HG02852 (cell line): Measurements from ENCODE around the gene GRAMD4.
"Not testable (repeated sequence)": the region's sequence is repeated elsewhere in the genome, so short reads cannot be mapped to it uniquely, and the experiment has no call there.

ENCODE experiments used
- ATAC-seq: cut with Tn5 transposase; IDR thresholded peaks from one replicate; pipeline ENCODE4 v1.9.1; 2021; ENCODE audit warnings: mild to moderate bottlenecking, moderate library complexity; ENCODE audit not compliant: unreplicated experiment

Gene GRAMD4

DNA sequence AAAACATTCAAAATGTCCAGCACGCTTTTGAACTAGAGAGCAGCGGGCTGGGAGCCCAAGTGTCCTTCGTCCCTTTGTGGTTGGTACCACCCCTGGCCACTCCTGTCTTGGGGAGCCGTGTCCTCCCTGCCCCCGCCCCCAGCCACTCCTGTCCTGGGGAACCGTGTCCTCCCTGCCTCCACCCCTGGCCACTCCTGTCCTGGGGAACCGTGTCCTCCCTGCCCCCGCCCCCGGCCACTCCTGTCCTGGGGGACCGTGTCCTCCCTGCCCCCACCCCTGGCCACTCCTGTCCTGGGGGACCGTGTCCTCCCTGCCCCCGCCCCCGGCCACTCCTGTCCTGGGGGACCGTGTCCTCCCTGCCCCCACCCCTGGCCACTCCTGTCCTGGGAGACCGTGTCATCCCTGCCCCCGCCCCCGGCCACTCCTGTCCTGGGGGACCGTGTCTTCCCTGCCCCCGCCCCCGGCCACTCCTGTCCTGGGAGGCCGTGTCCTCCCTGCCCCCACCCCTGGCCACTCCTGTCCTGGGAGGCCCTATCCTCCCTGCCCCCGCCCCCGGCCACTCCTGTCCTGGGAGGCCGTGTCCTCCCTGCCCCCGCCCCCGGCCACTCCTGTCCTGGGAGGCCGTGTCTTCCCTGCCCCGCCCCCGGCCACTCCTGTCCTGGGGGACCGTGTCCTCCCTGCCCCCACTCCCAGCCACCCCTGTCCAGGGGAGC is 14.9 kb downstream of the GRAMD4 start:
- not testable (repeated sequence) for ATAC-seq

DNA sequence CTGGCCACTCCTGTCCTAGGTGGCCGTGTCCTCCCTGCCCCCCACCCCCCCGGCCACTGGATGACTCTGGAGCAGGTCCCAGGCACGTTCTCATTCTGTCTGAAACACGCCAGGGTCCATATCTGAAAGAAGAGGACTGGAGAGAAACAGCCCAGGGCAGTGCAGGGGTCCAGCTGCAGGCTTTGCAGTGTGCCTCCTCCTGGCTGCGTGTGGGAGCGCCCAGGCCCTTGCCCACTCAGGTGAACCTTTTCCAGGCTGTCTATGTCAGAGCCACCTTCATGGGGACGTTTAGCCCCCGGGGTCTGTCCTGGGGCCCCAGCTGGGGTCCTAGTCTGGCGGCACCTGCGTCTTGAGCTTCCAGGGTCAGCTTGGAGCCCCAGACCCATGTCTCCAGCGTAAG is 15.6 kb downstream of the GRAMD4 start:
- ATAC-seq = no peak

DNA sequence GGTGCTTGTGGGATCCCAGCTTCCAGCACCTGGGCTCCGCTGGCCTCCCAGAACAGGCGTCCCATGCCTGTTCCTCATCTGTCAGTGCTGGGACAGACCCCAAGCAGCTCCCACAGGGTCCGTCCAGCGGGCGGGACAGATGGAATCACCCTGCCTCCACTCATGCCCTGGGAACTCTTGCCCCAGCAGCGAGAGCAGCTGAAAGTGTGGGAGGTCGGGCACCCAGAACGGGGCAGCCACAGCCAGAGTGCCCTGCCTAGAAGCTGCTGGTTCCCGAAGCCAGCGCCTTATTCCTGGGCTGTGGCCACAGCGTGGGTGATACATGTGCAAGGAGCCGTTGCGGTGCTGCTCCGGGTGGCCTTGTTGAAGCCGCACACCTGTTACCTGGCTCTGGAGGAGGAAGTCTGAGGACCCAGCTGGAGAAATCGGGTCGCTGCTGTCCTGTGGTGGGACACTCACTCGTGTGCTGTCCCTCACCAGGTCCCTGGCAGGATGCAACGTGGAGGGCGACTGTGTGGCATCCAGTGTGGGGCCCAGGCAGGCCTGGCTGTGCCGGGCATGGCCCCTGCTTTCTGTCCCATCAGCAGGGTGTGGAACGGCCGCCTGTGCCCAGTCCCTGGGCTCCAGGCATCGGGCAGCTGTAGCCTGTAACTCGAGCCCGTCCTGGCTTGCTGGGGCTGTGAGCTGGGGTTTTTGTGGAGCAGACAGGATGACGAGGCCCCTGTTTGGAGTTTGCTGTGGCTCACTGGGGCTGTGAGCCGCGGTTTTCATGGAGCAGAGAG is 16.2 kb downstream of the GRAMD4 start:
- ATAC-seq = no peak

DNA sequence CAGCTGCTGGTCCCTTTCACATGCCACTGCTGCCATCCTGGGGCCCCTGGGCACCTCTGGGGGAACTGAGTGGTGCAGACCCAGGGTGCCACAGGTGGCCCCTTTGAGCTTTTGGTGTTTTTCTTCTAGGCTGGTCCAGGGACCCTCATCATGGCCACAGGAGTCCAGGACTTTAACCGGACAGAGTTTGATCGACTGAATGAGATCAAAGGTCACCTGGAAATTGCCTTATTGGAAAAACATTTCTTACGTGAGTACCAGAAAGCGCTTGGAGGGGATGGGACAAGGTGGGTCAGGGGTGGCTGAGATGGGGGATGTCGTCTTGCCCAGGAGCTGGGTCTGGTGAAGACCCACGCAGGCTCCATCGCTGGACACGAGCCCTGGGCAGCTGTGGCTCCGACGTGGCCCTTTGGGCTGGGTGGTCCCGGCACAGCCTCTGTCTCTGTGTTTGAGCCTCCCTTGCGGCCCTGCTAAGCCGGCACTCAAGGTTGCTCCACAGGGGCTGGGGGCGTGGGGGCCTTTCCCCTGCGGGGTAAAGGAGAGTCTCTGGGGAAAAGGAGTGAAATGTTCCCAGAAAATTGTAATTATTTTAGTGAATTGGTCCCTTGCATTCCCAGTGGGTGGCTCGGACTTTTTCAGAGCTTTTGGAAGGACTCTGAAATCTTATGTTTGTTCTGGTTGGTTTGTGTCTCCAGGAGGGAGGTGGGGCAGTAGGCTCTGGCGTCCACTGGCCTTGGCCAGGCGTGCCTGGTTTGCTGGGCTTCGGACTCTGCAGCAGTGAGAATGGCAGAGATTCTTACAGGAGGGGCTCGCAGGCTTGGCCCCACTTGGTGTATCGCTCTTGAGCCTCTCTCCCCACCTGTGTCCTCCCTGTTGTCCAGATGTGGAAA is 17.8 kb downstream of the GRAMD4 start:
- no peak for ATAC-seq

DNA sequence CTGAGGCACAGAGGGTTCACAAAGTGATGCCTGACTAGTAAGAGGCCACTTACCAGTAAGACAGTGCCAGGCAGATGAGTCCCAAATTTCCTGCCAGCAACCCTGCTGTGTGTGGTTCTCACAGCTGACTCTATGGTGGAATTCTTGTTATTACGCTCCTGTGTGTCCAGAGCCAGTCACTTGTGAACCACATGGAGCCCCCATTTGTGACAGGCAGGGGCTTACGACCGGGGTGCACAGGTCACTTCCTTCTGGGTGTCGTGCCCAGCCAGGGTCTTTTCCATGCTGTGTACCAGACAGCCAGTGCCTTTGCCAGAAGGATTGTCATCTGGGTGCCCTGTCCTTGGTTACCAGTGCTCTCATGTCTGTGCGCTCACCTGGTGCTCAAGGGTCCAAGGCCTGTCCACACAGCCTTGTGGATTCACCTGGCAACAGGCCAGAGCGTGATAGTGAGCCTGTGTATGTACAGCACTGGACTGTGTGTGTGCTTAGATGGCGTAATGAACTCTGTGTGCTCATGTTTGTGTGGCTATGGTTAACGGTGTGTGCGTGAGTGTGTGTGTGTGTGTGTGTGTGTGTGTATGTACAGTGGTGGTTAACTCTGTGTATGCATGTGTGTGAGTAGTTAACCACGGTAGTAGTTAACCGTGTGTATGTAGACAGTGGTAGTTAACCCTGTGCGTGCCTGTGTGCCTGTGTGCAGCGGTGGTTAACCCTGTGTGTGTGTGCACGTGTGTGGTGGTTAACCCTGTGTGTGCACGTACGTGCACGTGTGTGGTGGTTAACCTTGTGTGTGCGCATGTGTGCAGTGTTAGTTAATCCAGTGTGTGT is 18.6 kb downstream of the GRAMD4 start:
- ATAC-seq = no peak

DNA sequence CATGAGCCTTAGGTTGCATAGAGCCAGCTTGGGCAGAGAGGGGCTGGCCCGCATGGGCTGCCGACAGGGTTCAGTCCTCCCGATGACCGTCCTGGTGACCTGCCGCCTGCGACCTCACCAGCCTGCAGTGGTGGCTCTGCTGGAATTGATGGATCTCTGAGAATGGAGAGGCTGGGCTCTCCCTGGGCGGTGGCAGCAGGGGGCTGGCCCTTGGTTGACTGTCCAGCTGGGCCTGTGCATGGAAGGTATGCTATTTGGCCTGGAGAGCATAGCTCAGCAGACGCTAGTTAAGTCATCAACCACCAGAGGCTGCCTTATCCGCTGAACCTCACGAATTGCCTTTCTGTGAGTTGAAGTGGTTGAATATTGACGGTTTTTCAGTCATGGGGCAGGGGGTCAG is 19.7 kb downstream of the GRAMD4 start:
- ATAC-seq = no peak

DNA sequence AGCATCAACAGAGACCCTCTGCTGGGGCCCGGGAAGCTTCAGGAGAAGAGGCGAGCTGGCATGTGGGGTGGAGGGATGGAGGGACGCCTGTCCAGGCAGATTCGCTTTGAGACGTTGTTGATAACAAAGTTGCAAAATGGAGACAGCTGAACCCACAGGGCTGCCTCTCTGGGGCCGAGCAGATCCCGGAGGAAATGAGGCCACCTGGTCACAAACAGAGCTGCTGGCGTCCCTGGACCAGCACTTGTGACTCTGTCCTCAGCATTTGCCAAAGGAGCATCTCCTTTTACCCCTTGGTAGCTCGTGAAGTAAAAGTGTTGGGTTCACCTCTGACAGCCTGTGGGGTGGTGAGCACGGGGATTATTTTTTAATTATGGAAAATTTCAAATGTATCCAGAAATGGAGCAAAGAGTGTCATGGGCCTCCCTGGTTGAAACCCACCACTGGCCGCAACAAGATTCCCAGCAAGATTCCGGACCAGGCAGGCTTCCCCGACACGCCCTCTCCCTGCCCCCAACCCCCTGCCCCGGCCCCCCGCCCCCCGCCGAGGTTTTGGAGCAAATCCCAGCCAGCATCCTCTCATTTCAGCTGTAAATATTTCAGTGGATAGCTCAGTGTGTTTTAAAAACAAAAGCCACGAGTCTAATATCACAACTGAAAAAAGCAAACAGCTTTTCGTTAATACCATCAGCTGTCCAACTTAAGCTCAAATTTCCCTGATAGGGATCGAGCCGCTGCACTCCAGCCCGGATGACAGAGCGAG is 20.3 kb downstream of the GRAMD4 start:
- no peak for ATAC-seq

DNA sequence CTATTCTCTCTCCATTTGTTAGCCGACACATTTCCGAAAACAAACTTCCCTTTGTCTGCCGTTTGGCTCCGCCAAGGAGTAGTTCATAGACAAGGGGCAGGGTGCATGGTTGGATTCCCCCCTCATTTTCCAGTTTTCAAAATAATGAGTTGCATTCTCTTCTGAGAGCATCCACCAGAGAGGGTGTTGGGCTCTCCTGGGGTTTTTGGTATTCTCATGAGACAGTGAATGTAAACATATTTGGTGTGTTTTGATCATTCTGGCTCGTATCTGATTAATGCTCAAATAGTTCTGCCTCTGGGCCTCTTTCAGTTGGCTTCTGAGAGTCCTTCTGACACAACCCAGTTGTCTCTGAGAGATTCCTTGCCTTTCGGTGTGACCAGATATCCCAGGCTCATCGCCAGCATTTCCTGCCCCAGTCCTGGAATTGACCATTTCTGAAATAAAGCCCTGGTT is 21.7 kb downstream of the GRAMD4 start:
- no peak for ATAC-seq

DNA sequence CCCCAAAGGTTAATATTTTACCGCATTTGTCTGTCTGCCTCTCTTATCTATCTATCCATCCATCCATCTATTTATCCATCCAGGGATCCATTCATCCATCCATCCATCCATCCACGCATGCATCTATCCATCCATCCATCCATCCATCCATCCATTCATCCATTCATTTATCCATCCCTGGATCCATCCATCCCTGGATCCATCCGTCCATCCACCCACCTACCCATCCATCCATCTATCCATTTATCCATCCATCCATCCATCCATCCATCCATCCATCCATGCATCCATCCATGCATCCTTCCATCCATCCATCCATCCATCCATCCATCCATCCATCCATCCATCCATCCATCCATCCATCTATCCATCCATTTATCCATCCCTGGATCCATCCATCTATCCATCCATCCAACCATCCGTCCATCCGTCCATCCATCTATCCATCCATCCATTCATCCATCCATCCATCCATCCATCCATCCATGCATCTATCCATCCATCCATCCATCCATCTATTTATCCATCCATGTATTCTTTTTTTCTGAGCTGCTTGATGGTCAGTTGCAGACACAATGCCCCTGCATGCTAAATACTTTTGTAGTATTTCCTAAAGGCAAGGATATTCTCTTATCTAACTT is 22.8 kb downstream of the GRAMD4 start:
- not testable (repeated sequence) for ATAC-seq

DNA sequence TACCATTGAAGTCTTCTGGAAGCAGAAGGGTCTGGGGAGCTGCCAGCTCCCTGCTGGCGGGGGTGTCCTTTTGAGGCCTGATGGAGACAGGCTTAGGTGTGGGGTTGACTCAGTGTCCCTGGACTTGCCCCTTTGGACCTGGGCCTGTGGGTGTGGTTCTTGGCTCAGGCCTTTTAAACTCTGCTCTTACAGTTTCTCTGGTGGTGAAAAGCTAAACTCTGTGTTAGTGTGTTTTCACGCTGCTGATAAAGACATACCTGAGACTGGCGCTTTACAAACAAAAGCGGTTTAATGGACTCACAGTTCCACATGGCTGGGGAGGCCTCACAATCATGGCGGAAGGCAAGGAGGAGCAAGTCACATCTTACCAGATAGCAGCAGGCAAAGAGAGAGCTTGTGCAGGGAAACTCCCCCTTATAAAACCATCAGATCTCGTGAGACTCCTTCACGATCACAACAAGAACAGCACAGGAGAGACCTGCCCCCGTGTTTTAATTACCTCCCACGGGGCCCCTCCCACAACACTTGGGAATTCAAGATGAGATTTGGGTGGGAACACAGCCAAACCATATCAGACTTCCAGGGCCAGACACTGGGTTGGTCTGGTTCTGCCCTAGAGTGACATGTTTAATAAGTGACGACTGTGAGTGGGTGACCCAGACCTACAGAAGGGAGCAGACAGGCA is 26.5 kb downstream of the GRAMD4 start:
- no peak for ATAC-seq

DNA sequence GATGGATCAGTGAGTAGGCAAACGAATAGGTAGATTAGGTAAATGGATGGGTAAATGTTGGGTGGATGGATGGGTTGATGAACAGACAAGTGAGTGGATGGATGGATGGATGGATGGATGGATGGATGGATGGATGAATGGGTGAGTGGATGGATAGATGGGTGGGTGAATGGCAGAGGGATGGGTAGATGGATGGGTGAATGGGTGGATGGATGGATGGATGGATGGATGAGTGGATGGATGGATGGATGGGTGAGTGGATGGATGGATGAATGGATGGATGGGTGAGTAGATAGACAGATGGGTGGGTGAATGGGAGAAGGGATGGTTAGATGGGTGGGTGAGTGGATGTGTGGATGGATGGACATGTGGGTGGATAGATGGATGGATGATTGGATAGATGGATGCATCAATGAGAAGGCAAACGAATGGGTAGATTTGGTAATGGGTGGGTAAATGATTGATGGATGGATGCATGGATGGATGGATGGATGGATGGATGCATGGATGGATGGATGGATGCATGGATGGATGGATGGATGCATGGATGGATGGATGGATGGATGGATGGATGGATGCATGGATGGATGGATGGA is 28.1 kb downstream of the GRAMD4 start:
- ATAC-seq = not testable (repeated sequence)

DNA sequence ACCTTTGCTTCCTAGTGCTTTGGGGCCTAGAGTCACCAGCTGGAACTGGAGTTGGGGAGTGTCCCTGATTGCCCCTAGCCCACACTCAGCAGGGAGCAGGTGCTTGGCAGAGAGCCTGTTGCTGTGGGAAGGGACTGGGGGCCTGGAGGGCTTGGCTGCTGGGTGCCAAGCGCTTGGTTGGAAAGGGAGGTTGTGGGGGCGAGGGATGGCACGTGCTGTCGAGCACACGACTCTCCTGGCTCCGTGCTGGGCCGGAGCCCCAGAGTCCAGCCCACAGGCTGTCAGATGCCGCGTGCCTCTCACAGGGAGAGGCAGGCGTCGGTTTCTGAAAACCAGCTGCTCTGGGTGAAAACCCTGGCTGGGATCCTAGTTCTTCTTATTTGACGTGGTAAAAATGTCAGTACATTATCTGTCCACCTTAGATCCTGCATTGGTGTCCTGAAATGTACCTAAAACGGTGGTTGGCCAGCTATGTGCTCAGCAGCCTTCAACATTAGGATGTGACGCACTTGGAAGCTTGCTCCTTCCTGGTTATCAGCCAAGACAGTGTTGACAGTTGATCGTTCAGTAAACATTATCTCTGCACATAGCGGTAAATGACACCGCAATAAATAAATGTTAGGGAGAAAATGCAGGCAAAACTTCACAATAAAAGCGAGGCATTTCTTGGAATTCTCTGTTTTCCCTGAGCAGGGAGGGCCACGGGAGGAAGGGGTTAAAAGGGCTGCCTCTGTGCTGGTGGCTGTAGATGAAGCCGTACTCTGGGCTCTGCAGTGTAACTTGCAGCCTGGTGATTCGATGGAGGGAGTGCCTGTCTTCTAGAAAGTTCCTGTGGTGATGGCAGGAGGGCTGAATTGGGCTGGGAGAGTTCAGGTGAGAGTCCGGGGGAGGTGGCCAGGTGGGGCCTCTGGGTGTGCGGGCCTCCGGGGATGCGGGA is 29.2 kb downstream of the GRAMD4 start:
- no peak for ATAC-seq

DNA sequence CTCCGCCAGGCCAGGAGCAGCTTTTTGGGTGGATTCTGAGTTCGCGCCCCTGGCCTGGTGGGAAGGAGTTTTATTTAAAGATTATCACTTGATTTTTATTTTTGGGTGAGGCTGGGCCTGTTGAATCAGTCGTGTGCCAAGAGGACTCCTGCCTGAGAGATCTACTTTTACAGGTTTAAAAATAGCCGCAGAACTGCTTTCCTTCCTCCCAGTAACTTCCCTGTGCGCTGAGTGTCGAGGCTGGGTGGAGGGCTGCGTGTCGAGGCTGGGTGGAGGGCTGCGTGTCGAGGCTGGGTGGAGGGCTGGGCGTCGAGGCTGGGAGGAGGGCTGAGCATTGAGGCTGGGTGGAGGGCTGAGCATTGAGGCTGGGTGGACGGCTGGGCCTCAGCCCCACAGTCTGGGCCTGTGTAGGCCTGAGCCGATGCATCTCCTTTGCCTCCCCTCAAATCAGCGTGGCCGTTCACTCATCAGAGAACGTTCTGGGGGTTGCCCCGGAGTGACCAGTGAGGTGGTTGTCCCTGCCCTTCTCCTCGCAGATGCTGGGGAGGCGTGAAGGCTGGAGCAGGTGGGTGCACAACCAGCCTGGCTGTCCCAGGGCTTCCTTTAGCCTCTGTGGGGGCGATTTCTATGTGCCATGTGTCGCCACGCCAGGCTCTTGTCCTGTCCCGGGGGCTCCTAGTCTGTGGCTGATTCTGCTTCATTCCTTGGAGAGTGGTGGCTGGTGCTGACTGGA is 30.1 kb downstream of the GRAMD4 start:
- ATAC-seq = no peak

DNA sequence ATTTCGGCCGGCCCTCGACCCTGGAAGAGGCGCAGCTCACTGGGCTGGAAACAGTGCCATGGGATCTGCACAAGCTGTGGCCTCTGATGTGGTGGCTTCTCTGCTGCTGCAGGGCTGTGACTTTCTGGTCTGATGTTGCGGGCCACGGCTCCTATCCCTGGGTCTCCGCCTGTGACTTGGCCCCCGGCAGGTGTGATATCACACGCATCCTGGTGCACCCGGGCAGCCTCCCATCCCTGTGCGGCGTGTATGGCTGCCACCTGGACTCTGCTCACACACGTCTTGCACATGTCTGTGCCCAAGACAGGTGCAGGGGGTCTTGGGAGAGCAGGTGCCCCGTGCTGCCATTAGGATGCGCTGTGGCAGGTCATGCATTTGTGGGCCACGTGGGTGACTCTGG is 31.1 kb downstream of the GRAMD4 start:
- ATAC-seq = no peak

DNA sequence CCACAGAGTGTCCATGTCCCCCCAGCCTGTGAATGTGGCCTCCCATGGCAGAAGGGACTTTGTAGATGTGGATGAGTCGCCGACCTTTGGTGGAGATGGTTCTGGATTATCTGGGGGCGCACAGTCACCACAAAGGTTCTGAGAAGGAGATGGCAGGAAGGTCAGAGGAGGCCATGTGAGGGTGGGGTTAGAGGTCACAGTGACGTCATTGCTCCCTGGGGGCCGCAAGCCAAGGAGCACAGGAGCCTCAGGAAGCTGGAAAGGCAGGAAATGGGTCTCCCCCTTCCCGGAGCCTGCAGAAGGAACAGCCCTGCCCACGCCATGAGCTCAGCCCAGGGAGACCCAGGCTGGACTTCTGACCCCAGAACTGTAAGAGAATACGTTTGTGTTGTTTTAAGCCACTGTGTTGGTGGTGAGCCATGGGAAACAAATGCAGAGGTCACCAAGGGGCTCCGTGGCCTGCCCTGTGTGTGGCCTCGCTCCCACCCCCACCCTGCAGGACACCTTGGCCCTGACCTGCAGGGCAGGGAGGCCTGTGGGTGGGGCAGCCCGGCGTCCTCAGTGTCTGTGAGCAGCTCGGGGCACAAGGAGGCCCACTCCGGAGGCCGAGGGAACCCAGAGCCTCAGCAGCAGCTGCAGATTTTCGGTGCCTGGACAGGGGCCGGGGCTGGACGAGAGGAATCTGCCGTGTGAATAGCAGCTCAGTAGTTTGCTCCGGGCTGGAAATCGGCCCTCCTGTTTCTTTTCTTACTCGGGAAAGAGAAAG is 32.1 kb downstream of the GRAMD4 start:
- no peak for ATAC-seq

DNA sequence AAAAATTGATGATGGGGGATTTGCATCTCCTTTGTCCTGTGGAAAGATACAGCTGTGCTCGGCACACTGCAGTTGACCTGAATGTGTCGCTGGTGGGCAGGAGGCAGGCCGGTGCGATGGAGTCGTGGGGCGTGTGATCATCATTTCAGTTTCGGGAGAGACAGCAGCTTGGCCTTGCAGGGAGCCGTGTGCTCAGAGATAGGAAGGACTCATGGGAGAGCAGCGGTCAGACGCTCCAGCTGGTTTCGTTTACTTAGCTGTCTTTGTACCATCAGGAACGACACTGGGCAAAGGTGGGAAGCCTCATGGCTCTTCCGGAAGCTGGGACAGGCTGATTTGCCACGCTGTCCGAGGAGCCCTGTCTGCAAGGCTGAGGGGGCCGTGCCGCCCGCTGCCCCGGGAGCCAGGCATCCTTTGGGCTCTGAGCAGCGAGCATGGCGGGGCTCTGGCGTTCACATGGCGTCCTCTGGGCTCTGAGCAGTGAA is 32.7 kb downstream of the GRAMD4 start:
- ATAC-seq = no peak
